ENCODE results near the gene F8.
"Not testable (repeated sequence)": the region's sequence is repeated elsewhere in the genome, so short reads cannot be mapped to it uniquely, and the experiment has no call there.

F8 gene

DNA sequence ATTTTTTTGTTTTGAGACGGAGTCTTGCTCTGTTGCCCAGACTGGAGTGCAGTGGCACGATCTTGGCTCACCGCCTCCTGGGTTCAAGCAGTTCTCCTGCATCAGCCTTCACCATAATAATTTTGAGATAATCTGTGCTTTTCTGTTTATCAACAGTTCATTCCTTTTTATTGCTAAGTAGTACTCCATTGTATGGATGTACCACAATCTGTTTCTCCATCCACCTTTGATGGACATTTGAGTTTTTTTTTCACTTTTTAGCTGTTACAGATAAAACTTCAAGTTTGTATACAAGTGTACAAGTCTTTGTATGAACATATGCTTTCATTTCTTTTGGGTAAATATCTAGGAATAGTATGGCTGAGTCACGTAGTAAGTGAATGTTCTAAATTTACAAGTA, 13.2 kb upstream of the F8 start:
- DNase-seq (ENCODE audit: extremely low spot score, insufficient read length, low read depth) (no peak), FAIRE-seq (no peak)

DNA sequence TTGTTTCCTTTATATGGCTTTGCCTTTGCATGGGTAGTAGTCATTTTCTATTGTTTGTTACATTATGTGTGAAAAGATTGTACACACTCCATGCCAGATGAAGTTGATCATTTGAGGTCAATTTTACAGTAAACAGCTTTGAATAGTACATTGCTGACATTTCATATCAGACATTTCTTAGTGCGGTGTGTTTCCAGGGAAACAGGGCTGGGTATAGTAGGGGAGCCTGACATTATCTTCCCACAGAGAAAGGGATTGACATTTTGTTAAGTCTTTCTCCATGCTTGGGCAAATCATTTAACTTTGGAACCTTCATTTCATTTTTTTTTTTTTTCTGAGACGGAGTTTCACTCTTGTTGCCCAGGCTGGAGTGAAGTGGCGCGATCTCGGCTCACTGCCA, 9.1 kb upstream of the F8 start:
- DNase-seq (ENCODE audit: extremely low spot score, insufficient read length, low read depth) (no peak), FAIRE-seq (no peak)

DNA sequence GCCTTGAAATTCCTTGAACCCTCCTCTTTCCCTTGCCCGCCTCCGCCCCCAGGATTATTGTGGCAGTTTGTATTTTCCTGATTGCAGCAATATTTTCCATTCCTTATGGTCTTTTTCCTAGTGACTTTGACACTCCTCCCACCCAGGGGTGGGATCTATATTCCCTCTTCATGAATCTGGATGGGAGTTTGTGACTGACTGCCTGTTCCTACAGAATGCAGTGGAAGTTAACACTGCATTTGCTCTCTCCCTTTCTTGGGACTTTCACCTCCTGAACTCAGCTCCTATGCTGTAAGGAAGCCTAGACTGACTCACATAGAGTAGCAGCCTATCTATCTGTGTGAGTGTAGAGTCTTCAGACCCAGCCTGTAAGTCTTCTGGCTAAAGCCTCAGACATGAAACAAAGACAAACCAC, 6.4 kb upstream of the F8 start:
- no peak for FAIRE-seq
- no peak for DNase-seq (ENCODE audit: extremely low spot score, insufficient read length, low read depth)

DNA sequence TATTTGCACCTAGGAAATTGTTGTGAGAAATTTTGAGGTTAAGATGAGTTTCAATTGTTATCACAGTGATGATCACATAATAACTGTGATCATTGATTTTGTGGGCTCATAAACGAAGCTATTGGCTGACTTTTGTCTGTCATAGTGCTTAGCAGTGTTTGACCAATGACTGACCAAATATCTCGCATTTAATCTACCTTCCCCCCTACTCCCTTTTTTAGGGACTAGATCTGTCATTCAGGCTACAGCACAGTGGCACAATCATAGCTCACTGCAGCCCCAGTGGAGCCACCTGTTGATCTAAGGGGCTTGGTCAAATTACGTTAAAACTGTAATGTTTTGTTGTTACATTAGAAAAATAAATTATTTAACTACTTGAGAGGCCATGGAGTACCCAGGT, 5.6 kb upstream of the F8 start:
- DNase-seq (ENCODE audit: extremely low spot score, insufficient read length, low read depth) (no peak), FAIRE-seq (peak; percentile 54)

DNA sequence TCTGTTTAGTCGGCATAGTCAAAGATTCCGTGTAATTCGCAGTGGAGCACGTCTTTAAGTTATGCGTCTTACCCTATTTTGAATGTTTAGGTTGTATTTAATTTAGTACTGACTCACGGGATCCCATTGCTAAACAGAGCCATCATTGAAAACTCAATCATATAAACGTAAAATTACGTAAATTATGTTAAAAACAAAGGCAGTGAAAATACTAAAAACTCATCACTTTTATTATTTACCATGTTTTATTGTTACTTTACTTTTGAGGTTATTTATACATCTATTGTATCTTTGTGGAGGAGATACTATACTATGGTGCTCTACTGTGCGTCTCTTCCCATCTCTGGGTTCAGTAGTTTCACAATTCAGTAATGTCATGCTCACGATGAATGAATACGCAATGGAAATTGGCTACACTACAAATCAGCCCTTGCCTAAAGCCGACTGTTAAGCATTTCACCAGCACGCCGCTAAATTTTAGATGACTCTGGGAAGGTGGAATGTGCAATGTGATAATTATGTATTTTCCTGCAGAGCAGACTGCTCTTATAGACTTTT, 5.1 kb upstream of the F8 start:
- FAIRE-seq (peak; percentile 53), DNase-seq (ENCODE audit: extremely low spot score, insufficient read length, low read depth) (no peak)

DNA sequence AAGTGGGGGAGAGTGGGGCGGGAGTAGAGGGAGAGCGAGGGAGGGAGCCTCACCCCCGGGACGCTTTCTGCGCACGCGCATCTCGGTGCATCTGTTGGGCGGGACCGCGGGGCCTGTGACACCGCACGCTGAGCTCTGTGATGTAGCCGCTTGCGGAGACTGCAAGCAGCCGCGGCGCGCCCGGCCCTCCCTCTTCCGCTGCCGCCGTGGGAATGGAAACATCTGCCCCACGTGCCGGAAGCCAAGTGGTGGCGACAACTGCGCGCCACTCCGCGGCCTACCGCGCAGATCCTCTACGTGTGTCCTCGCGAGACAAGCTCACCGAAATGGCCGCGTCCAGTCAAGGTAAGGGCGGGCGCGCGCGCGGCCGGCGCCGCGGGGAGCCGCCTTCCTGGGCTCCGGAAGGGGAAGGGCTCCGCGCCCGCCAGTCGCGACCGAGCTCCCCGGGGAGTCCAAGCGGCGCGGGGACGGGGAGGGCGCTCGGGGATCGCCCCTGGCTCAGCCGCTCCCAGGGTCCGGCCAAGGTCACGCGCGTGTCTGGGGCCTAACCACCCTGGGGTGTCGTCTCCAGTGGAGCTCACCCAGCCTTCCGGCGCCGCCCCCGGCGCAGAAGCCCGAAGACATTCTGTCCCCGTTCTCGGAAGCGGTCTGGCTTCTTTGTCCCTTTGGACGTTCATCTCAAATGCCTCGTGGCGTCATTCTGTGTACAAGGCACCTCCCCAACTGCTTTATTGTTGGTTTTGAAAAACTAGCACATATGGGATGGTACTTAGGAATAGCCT, 4.4 kb upstream of the F8 start, which contains the start of gene FUNDC2:
Gene FUNDC2, plus strand, starts transcription at position 118 of the 782 bp plus-strand sequence. Its CDS starts 95 bp downstream, at position 213.
- DNase-seq (ENCODE audit: extremely low spot score, insufficient read length, low read depth): peak; percentile 71
- peak; percentile 99 for FAIRE-seq

DNA sequence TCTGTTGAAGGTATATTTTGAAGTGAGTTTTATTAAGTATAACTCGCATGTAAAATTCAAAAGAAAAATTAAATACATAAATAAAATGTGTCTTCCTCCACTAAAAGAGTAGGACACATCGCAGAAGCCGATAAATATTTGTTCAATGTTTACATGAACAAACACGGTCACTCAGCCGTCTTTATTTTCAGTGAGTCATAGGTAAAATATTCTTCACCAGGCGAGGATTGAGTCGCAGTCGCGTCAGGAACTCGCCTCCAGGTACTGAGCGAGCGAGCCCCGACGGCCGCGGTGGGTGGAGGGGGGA, 3.9 kb upstream of the F8 start:
- no peak for DNase-seq (ENCODE audit: extremely low spot score, insufficient read length, low read depth)
- no peak for FAIRE-seq

DNA sequence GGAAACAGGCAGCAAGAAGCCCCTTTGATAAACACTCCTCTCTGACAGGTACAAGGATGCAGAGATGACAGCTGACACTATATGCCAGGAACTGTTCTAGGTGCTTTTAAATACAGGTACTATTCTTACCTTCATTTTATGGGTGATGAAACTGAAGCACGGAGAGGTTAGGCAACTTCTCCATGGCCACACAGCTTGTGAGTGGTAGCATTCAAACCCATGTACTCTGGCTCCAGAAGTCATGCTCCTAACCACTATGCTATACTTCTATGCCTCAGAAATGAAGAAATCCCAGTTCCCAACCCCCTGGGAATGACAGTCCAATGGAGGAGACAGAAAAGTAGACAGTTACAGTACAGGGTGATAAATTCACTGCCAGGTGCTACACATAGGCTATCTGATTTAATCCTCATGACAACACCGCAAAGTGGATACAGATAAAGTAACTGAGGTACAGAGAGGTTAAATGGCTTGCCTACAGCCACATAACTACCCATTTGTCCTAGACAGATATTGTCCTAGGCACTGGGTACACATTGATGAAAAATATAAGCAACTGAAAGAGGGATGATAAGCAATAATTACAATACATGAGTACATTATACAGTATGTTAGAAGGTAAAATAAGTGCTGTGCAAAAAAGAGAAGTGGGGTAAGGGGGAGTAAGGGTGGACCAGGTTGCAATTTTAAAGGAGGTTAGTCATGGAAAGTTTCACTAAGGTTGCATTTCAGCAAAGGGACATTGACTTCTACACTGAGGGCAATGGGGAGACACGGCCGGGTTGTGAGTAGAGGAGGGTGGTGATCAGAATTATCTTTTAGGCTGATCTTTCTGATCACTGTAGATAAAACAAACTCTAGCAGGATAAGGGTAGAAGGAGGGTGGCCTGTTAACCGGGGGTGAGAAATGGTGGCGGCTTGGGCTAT, 1.6 kb upstream of the F8 start:
- FAIRE-seq: no peak

DNA sequence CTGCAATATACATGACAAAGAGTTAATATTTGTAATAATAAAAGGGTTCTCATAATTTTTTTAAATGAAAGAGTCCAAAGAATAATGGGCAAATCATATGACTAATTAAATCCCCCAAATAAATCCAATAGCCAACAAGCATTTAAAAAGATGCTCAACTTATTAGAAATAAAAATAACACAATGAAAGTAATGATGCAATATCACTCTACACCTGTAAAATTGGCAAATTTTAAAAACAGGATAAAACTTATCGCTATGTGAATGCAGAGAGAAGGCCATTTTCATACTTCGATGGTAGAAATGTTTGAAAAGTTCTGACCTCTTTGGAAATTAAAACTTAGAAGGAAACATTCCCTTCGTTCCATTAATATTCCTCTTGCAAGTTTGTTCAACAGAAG, 1.9 kb downstream of the F8 start:
- DNase-seq (ENCODE audit: extremely low spot score, insufficient read length, low read depth) (no peak), FAIRE-seq (no peak)

More for the DNA sequence above, 1.6 kb upstream of the F8 start:
- DNase-seq (ENCODE audit: extremely low spot score, insufficient read length, low read depth): no peak

DNA sequence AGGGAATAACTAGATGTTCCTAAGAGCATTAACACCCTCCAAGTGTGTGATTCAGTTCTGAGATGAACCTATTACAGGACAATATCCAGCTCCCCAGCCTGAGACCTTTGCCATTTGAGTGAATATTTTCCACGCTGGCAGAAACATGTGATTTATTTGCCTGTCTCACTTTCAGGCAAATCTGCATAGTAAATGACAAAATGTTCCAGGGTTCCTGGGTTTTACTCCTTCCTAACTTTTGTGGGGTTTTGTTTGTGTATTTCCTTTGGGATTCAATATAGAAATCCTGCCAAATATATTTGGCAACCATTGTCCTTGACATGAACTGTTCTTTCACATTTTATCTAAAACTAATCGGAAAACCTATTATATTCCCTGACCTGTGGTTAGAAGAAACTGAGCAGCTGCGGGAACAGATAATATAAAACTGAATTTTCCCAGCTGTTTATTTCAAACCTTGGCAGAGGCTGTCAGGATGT, 12.5 kb downstream of the F8 start:
- FAIRE-seq (no peak), DNase-seq (ENCODE audit: extremely low spot score, insufficient read length, low read depth) (no peak)

DNA sequence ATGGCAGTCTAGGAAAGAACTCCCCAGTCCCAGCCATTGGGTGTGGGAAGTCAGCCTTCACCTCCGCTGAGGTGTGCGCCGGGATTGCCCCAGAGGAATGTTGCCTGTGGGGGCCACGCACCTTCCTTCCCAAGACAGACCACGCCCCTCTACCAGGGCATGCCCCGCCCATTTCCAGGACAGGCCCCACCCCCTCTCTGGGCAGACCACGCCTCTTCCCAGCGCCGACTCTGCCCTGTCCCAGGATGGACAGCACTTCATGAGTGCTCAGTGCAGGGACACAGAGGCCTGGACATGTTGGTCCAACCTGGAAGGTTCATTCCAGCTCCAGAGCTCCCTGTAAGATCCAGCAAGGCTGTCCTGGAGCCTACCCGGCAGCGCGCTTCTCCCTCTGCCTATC, 13.9 kb downstream of the F8 start:
- FAIRE-seq: peak; percentile 48

DNA sequence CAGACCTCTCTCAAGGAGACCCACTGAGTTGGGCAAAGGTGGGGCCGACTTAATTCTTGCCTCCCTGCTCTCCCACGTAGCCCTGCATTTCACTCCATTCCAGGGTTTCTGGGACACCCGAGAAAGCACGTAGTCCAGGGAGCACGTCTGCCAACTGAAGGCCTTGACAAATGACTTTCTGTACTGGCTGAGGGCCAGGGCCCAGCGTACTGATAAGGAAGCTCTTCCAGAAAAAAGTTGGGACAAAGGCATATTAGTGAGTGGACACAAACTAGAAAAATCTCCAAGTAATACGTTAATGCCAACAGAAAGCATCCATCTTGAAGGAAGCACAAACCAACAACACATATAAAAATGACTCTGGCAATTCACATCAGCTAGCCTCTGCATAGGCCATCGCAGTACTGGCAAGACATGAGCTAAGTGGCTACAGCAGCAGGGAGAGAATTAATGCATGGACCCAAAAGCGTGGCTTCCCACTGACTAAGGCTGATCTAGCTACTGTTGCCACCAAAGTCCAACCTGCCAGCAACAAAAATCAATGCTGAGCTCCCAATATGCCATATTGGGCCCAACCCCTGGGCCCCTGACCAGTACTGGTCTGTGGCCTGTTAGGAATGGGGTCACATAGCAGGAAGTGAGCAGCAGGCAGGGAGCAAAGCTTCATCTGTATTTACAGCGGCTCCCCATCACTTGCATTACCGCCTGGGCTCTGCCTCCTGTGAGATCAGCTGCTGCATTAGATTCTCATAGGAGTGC, 15.4 kb downstream of the F8 start:
- not testable (repeated sequence) for DNase-seq (ENCODE audit: extremely low spot score, insufficient read length, low read depth); FAIRE-seq

More for the DNA sequence above, 13.9 kb downstream of the F8 start:
- not testable (repeated sequence) for DNase-seq (ENCODE audit: extremely low spot score, insufficient read length, low read depth)

DNA sequence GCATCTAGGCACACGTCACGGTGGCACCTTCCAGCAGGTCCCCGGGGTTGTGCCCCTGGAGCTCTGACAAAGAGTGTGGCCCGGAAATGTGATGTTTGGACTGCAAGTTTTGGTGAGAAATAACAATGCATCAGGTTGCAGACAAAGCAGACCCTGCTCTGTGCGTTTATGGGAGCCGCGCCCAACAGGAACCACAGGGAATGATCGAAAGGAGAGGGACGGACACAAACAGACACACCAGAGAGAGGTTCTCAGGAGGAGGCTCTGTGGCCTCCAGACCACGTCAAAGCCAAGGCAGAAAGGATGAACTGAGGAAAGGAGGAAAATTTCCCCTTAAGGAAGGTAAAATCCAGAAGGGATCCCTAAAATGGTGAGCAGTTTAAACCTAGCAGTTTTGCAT, 16.1 kb downstream of the F8 start:
- not testable (repeated sequence) for DNase-seq (ENCODE audit: extremely low spot score, insufficient read length, low read depth); FAIRE-seq

DNA sequence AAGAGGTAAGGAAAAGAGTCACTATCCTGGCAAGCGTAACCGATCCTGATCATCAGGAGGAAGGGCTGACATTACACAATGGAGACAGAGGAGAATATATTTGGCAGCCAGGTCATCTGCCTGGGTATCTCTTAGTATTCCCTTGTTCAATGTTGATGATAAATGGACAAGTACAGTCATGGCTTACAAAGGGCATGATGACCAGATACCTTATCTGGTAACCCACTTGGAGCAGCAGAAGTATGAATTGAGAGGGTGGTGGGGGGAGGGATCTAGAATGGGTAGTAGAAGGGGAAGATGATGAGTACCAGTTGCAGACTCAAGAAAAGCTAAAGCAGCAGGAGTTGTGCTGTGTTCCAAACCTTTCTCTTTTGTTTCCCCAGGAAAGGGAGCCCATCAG, 17.3 kb downstream of the F8 start:
- DNase-seq (ENCODE audit: extremely low spot score, insufficient read length, low read depth): no peak
- no peak for FAIRE-seq

DNA sequence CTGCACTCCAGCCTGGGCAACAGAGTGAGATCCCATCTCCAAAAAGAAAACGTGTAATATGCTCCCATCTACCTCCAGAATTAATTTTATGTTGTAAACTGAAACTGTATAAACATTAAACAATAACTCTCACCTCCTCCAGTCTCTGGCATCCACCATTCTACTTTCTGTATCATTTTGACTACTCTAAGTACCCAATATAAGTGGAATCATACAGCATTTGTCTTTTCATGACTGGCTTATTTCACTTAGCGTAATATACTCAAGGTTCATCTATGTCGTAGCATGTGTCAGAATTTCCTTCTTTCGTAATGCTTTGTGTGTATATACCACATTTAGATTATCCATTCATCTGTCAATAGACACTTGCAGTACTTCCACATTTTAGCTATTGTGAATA, 20.6 kb downstream of the F8 start:
- FAIRE-seq (peak; percentile 59), DNase-seq (ENCODE audit: extremely low spot score, insufficient read length, low read depth) (no peak)

DNA sequence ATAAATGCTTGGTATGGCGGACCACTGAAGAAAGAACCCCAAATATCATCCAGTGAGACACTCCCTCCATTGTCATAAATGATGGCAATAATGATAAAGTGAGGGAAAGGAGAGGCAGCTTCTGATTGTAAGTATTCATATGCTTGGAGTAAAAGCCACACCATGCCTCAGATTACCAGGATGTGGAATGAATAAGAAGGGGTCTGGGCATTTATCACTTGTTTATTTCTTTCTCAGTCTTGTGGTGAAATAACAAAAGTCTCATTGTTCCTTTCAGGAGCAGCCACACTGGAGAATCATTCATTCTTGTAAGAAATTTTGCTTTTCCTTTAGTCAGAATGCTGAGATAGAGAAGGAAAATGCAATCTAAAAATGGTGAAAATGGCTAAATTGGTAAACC, 21.7 kb downstream of the F8 start:
- FAIRE-seq (no peak), DNase-seq (ENCODE audit: extremely low spot score, insufficient read length, low read depth) (no peak)

DNA sequence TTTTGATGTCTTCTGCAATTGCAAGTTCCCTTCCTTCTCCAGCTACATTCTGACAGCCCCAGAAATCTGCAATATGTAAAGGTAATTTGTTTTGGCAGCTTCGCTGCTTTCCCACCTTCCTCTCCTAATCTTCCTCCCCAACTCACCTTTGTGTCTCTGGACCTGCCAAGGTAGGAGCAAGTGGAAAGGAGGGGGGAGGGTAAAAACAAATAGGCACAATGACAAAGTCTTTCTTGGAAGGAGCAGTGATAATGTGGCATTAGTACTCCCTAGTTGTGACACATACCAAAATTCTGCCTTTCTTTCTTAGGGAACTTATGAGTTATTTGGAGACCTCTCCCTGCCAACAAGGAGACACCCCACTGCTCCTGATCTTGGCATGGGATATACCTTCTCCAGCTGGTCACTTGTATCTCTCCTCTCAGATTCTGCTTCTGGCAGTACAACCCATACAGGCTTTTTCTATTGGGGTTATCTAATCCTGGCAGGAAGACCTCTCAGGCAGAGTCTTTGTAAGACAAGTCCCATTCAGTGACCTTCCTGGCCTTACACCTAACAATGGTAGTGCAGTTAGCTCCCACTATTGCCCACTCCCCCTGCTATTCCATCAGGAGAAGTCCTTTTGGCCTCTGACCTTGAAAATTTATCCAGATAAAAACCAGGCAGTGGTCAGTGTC, 24.2 kb downstream of the F8 start:
- FAIRE-seq (no peak), DNase-seq (ENCODE audit: extremely low spot score, insufficient read length, low read depth) (no peak)

DNA sequence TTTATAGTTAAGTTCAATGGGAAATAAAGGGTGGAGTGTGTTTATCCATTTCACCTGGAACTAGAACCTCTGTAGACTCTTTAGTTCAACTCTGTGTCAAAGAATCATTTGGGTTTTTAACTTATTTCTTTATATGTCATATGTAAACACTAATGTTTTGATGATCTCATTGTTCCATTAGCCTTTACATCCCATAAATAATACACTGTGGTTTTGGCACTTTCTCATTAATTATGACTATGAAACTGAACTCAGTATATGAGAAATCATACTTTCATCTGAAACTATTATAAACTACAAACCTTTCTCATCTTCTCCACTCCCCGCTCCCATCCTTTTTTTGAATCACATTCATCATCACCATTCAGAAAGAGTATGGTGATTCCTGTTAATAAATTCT, 31.0 kb downstream of the F8 start:
- FAIRE-seq (peak; percentile 88), DNase-seq (ENCODE audit: extremely low spot score, insufficient read length, low read depth) (no peak)

DNA sequence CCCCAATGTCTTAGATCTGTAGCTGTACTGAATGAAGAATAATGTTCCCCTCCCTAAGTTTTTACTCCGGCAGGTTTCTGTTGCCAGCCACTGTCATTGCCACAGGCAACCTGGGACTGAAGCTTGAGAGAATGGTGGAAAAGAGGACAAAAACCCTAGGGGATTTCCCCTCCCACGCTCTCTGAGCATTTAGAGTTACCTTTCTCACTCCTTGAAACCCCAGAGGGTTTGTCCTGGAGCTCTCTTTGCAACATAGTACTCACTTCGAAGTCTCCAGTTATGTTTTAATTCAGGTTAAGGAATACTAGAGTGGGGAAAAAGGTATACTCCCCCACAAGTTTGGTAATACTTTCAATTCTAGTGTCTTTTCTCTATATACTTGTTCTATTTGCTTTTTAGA, 31.5 kb downstream of the F8 start:
- no peak for FAIRE-seq

More for the DNA sequence above, 31.5 kb downstream of the F8 start:
- DNase-seq (ENCODE audit: extremely low spot score, insufficient read length, low read depth): no peak

All from GM18507 (cell line).